GM19452 (cell line): ENCODE results near the gene ODF4.

Experiments used
- ATAC-seq: cut with Tn5 transposase; IDR thresholded peaks from one replicate; pipeline ENCODE4 v1.9.1; 2021; ENCODE audit not compliant: unreplicated experiment

The ODF4 gene, protein sequence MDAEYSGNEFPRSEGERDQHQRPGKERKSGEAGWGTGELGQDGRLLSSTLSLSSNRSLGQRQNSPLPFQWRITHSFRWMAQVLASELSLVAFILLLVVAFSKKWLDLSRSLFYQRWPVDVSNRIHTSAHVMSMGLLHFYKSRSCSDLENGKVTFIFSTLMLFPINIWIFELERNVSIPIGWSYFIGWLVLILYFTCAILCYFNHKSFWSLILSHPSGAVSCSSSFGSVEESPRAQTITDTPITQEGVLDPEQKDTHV

DNA sequence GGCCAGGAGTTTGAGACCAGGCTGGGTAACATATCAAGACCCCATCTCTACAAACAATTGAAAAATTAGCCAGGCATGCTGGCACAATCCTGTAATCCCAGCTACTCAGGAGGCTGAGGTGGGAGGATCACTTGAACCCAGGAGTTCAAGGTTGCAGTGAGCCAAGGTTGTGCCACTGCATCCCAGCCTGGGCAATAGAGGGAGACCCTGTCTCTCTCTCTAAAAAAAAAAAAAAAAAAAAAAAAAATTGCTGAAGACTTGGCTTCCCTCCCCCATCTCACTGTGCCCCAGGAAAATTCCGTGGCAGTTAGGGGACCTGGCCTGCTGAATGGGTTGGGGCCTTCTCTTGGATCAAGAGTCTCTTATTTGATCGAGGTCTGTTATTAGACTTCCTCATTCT is at the start of gene ODF4:
ODF4 (plus strand) TSS at position 301 of the 400 bp plus-strand sequence. CDS start 212 bp downstream, outside the sequence.
- ATAC-seq, result no peak

DNA sequence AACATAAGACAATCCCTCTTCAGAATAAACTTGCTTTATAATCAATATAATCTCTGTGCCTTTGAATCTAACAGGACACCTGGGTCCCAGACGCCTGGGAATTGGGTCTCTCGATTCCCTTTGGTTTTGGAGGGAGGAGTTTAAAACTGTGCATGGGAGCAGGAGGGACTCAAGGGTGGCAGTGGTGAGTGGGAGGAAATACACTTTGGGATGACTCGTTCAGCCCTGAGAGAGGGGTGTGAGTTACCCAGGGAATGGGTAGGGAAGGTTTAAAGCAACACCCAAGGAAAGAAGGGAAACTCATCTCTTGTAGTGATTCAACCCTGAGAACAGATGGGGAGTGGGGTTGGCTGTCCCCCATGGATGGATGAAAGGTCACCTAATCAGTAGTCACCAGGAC is 49.6 kb upstream of the ODF4 start:
- ATAC-seq, result no peak

DNA sequence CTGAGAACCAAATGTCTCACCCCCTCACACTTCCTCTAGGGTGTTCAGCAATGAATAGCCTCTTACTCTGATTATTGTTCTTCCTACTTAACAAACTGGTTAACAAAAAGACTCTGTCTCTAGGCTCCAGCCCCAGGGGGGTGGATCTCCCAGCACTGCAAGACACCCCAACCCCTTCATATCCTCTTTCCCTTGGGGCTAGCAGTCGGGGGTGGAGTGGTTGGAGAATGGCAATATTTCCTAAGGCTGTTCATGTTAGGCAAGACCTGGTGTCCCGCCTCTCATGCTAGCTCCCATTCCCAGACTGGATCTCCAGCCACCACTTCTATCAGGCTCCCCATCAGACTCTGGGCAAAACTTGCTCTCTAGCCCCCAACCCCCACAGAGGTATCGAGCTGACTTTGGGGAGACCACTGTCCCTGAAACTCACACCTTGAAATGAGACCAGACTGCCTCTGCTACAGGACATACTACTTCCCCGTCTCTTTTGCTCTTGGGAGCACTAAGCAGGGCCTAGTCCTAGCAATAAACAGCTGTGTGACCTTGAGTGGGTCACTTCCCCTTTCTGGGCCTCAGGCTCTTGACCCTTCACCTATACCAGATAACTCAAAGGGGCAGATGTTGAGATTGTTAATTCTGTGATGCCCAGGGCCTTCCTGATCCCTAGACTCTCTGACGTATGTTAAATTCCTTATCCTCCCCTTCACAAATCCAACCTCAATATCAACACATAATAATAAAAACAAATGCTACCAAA is 46.8 kb upstream of the ODF4 start:
- ATAC-seq, result no peak

DNA sequence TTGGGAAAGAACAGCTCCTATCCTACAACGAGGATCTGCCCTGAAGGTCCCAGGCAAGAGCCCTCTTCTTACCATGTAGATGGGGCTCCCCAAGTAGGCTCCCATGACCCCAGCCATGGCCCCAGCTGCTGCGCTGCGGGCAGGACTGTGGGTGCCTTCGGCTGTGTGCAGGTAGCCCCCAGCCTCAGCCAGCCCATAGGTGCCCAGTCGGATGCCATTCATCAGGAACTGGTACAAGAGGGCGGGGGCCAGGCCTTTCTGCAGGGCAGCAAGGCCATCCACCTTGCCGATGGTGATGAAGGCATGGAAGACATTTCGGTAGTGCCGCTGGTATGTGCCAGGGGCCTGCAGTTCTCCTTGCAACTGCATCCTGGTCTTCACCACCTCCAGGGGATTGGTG is 45.3 kb upstream of the ODF4 start:
- ATAC-seq, result no peak

DNA sequence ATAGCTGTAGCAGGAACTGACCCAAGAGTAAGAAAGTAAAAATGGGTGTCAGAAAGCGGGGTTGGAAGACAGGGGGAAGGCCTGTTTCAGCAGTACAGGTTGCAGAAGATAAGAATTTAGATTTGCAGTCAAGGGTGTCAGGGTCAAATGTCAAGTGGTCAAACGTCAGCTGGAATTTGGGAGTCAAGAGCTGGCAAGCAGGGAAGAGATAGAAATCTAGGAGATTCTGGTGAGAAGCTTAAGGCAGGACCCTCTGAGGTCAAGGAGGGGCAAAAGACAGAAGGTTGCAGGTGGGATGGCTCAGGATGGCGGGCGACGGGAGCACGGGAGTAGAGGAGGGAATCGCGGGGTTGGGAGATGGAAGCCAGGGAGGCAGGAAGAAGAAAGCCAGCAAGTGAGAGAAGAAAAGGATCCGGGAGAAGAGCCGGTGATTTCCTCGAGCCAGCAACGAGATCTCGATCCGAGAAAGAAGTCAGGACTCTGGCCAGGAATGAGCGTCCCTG is 44.8 kb upstream of the ODF4 start:
- ATAC-seq, result no peak

DNA sequence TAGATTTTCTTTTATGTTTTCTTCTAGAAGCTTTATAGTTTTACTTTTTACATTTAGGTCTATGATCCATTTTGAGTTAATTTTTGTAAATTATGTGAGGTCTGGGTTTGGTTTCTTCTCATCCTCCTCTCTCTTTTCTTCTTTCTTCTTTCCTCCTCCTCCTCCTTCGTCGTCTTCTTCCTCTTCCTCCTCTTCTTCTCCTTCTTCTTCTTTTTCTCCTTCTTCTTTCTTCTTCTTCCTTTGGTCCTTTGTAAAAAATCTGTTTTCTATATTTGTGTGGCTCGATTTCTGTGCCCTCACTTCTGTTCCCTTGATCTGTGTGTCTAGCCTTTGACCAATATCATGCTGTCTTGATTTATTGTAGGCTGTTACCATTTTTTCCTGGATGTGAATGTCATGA is 39.4 kb upstream of the ODF4 start:
- no peak for ATAC-seq

DNA sequence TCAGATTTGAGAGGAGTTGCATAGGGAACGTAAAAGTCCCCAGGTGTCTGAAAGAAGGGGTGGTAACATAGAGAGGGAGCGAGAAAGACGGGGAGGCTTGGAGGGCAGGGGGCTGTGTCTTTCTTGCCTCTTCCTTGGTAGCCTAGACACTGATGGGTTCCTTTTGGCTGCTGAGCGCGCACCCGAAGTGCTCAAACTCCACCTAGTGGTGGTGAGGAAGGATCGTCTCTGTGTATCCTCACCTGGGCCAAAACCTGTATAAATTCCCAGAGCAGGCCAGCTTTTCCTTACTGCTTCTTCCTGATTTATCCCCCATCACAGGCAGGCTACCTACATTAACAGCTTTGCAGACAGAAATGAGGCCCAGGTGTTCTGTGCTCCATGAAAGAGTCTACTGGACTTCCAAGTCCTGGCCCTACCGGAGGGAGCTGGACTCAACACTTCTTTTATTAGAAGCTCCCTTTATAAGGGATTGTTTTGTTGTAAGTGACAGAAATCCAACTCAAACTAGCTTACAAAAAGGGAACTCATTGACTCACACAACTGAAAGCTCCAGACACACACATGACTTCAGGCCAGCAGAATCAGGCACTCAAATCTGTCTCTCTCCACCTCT is 38.9 kb upstream of the ODF4 start:
- ATAC-seq, result peak; percentile 70

DNA sequence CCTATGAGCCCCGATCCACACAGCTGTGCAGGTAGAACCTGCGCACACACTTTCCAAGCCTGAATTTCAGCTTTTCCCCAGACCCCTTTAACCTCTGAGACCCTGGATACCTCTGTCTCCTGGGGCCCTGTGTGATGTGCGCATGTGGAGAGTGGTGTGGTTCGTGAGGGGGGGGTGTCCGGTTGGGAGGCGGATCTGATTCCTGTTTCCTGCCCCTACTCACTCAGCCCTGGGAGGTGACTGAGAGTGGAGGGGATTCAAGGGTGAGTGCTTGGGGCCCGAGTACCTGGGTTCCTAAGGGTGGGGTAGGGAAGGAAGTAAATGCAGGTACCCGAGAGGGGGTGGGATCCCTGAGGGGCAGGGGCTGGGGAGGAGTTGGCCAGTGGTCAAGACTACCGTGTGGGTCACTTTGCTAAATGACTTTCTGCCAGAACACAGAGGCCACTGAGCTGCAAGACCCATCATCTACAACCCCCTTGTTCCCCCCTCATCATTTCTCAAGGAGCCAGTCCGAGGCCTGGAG is 29.0 kb upstream of the ODF4 start:
- no peak for ATAC-seq

DNA sequence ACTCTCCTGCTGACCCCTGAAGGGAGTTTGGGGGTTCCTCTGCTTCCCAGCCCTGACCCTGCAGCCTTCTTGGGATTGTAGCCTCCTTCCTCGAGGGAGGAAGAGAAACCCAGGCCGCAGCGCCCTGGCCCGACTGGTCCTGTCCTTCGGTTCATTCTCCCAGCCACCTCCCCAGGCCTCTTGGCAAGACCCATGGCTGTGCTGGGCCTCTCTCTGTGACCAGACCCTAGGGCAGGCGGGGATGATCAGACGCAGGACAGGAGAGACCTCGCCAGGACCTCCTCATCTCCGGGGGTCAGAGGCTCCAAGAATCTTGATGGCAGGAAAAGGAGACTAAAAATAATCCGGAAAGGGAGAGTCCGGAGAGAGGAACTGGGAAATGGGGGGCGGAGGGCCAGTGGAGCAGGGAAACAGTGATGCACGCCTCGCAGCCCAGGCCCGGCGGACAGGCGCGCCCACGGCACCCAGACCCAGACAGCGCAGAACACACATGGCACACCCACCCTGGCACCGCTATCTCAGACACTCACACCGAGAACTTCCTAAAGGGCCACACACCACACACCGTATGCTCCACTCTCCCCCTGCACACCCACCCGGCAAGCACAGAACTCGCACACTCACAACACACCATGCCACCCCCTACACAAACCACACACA is 28.4 kb upstream of the ODF4 start:
- no peak for ATAC-seq

DNA sequence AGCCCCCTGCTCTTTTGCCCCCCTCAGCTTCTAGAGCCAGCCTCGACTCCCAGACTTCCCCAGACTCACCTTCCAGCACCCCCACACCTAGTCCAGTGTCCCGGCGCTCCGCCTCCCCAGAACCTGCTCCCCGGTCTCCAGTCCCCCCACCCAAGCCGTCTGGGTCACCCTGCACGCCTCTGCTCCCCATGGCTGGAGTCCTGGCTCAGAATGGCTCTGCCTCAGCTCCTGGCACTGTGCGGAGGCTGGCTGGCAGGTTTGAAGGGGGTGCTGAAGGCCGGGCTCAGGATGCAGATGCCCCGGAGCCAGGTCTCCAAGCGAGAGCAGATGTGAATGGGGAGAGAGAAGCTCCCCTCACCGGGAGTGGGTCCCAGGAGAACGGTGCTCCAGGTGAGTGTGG is 27.4 kb upstream of the ODF4 start:
- no peak for ATAC-seq

DNA sequence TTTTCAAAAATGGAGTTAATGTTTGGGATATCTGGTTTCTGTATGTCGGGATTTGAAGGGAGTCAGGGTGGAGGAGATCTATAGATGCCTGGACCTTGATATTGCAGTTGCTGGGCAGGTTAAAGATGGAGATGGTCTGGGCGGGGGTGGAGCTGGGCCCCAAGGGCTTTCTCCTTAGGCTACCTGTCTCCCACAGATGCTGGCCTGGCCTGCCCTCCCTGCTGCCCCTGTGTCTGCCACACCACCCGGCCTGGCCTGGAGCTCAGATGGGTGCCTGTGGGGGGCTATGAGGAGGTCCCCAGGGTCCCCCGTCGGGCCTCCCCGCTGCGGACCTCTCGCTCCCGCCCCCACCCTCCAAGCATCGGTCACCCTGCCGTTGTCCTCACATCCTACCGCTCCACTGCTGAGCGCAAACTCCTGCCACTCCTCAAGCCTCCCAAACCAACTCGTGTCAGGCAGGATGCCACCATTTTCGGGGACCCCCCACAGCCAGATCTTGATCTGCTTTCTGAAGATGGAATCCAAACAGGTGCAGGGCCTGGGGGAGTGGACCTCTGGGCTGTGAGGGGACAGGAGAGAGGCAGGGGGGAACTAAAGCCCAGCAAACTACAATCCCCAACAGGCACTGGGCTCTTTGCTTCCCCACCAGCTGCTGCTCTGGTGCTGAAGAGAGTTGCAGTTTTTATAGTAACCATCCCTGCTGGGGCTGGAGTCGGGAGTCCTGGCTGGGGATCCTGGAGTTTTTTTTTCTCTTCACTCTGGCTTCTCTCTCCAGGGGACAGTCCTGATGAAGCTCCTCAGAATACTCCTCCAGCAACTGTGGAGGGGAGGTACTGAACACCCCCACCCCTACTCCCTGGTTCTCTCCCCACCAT is 26.7 kb upstream of the ODF4 start:
- ATAC-seq, result no peak

DNA sequence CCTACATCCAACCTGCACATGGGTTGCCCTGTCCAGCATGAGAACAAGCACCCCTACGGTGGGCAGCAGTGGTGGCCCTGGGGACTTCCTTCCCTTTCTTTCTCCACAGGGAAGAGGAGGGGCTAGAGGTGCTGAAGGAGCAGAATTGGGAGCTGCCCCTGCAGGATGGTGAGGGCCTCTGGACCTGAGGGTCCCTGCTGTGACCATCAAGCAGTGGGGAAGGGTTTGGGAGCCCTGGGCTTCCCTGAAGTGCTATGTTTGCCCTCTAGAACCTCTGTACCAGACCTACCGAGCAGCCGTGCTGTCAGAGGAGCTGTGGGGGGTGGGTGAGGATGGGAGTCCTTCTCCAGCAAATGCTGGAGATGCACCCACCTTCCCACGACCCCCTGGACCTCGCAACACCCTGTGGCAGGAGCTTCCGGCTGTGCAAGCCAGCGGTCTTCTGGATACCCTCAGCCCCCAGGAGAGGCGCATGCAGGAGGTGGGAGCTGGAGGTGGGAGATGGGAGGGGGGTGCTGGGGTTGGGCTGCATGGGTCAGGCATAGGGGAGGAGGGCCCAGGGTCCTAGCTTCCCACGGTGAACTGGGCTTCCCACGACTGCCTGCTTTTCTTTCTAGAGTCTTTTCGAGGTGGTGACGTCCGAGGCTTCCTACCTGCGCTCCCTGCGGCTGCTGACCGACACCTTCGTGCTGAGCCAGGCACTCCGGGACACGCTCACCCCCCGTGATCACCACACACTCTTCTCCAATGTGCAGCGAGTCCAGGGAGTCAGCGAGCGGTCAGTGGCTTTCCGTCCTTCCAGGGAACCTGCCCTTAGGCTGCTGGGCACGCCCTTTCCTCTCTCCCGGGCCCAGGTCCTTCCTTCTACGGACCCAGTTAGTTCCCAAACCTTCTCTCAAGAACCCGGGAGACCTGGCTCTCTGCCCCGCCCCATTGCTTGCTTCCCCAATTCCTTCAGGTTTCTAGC is 24.6 kb upstream of the ODF4 start:
- ATAC-seq, result no peak

DNA sequence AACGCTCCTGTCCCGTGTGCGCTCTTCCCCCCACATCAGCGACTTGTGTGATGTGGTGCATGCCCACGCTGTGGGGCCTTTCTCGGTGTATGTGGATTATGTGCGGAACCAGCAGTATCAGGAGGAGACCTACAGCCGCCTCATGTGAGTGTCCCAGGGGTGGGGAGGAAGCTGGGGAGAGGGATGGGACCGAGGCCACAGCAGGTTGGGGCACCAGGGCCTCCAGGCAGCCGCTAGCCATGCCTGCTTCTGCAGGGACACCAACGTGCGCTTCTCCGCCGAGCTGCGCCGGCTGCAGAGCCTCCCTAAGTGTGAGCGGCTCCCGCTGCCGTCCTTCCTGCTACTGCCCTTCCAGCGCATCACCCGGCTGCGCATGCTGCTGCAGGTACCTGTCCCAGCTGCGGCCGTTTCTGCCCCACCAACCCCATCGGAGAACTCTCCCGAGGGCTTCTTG is 23.8 kb upstream of the ODF4 start:
- no peak for ATAC-seq

DNA sequence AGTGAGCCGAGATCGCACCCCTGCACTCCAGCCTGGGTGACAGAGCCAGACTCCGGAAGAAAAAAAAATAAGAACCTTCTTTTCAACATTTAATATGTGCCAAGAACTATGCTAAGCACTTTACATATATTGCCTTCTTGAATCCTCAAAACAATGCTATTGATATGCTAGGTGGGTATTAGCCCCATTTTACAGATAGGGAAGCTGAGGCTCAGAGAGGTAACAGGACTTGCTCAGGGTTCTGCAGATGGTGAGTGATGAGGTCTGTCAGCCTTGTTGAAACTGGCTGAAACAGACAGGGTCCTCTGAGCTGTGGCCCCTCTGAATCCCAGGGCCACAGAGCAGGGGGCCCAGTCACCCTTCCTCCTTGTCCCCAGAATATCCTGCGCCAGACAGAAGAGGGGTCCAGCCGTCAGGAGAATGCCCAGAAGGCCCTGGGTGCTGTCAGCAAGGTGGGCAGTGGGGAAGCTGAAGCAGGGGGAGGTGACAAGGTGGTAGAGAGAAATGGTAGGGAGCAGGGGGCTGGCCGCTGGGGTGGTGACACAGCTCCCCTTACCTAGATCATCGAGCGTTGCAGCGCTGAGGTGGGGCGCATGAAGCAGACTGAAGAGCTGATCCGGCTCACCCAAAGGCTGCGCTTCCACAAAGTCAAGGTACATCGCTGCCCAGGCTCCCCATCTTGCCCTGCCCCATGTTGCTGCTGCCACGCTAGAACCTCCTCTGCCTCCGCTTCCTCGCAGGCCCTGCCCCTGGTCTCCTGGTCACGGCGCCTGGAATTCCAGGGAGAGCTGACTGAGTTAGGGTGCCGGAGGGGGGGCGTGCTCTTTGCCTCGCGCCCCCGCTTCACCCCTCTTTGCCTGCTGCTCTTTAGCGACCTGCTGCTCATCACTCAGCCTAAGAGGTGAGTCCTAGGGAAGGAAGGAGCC is 21.4 kb upstream of the ODF4 start:
- no peak for ATAC-seq

DNA sequence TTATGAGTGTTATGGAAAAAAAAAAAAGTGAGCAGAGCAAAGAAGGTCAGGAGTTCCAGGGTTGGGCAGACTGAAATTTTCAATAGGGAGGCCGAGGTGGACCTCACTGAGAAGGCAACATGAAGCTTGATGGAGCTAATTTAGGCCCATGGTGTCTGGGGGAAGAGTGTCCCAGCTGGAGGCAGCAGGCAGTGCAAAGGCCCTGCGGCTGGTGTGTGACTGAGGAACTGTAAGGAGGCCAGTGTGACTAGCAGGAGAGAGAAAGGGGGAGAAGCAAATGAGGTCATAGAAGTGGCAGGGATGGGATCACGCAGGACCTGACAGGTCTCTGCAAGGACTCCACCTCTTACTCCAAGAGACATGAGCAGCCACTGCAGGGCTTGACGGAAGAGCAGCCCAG is 19.4 kb upstream of the ODF4 start:
- no peak for ATAC-seq

DNA sequence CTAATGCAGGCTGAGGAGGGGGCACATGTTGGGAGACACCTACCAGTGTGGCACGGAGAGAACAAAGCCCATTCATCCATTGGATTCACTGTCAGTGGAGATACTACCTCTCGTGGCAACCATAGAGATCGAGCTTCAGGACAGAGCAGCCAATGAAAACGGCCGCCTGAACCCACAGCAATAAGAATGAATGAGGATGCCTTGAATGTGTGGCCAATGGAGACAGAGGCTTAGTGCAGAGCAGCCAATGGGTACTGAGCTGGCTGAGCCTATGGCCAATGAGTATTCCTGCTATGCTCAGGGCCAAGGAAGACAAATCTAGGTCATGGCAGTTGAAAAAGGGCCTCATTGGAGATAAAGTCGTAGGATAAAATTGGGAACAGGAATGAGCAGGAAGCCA is 18.6 kb upstream of the ODF4 start:
- no peak for ATAC-seq

DNA sequence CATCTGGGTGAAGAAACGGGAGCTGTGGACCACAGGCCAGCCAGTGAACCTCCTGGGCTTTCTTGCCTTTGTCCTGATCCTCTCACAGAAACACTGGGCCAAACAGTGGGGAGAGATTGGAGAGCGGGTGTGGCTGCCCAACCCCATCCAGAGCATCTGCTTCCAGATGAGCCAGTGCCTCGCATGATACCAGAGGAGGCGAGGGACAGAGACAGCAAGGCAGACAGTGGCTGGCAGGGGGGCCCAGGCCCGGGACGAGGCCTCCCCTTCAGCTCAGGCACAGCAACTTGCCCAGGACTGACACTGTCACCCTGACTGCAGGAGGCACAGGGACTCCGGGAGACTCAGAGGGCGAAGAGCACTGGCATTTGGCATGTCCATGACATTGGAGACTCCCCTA is 17.6 kb upstream of the ODF4 start:
- no peak for ATAC-seq

DNA sequence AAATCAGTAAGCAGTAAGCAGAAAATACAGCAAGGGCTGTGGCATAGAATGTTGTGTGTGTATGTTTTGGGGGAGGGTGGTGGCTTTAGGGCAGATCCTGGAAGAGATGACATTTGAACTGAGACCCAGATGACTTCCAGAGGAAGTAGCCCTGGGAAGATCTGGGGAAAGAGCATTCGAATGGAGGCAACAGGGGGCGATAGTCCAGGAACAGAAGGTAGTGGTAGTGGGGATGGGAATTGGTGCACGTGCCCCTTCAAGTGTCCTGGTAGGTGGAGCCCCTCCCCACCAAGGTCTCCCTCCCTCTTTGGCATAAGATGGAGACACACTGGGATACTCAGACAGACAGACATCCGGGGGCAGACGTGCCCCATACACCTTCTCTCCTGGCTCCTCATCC is 15.5 kb upstream of the ODF4 start:
- no peak for ATAC-seq
